HFF-Myc (cell line): ENCODE results near the gene ZNF813.
A peak's percentile ranks its signal among the peaks of the same experiment; 100 is the strongest.
"Not testable (repeated sequence)": the region's sequence is repeated elsewhere in the genome, so short reads cannot be mapped to it uniquely, and the experiment has no call there.

Source experiments
- DNase-seq: peaks from one replicate; pipeline ENCODE4 v3.0.0-alpha.2; 2011; ENCODE audit warnings: low read depth; ENCODE audit errors: extremely low read depth
- H3K4me3 ChIP-seq: replicated peaks from 2 replicates; pipeline ENCODE4 v1.5.1; 2011; ENCODE audit warnings: low read depth, mild to moderate bottlenecking, control low read depth, low read length
- CTCF ChIP-seq: IDR thresholded peaks from 2 replicates; pipeline ENCODE4 v1.5.1; 2012; ENCODE audit warnings: mild to moderate bottlenecking, low read depth, low read length, control low read depth; ENCODE audit errors: missing control alignments

Gene ZNF813

GRCh38 chr19:53466726-53467484, 628 bp upstream of the ZNF813 start:
- TF ChIP-seq CTCF, result no peak
- peak overlapping the region; percentile 53 for H3K4me3 ChIP-seq
- DNase-seq, result no peak

GRCh38 chr19:53468628-53469027, 1.1 kb downstream of the ZNF813 start:
- DNase-seq, result not testable (repeated sequence)
- peak overlapping the region; percentile 53 for H3K4me3 ChIP-seq

- no peak for DNase-seq
- no peak for TF ChIP-seq CTCF
These were observed 4.4 kb downstream of the ZNF813 start for GRCh38 chr19:53471916-53472315.

GRCh38 chr19:53474832-53475231, 7.3 kb downstream of the ZNF813 start:
- not testable (repeated sequence) for DNase-seq, H3K4me3 ChIP-seq

More at GRCh38 chr19:53471916-53472315, 4.4 kb downstream of the ZNF813 start:
- no peak overlapping the region for H3K4me3 ChIP-seq

GRCh38 chr19:53475470-53475869, 7.9 kb downstream of the ZNF813 start:
- not testable (repeated sequence) for DNase-seq, H3K4me3 ChIP-seq

- DNase-seq, H3K4me3 ChIP-seq: not testable (repeated sequence)
These were observed 16.2 kb downstream of the ZNF813 start for GRCh38 chr19:53483751-53484150.

GRCh38 chr19:53485046-53486004, 17.8 kb downstream of the ZNF813 start:
- DNase-seq, result no peak
- TF ChIP-seq CTCF, result no peak

GRCh38 chr19:53492153-53492552, 24.6 kb downstream of the ZNF813 start:
- no peak for DNase-seq
- TF ChIP-seq CTCF, result no peak
- H3K4me3 ChIP-seq, result no peak overlapping the region

More at GRCh38 chr19:53485046-53486004, 17.8 kb downstream of the ZNF813 start:
- H3K4me3 ChIP-seq, result no peak overlapping the region

GRCh38 chr19:53497311-53498023, 29.9 kb downstream of the ZNF813 start:
- DNase-seq, result not testable (repeated sequence)

GRCh38 chr19:53498024-53498395, 30.5 kb downstream of the ZNF813 start:
- not testable (repeated sequence) for H3K4me3 ChIP-seq, DNase-seq

More at GRCh38 chr19:53497311-53498023, 29.9 kb downstream of the ZNF813 start:
- H3K4me3 ChIP-seq, result not testable (repeated sequence)

GRCh38 chr19:53503151-53503550, 35.6 kb downstream of the ZNF813 start:
- not testable (repeated sequence) for DNase-seq, H3K4me3 ChIP-seq

GRCh38 chr19:53503671-53504364, 36.3 kb downstream of the ZNF813 start:
- DNase-seq, H3K4me3 ChIP-seq: not testable (repeated sequence)
